T47D (cell line): ENCODE results near the gene C11orf98.
"Not testable (repeated sequence)": the region's sequence is repeated elsewhere in the genome, so short reads cannot be mapped to it uniquely, and the experiment has no call there.

Source experiments
- DNase-seq, 2 experiments: peaks; one replicate each; pipeline versions ENCODE4 v3.0.0 to v3.0.0-alpha.2; 2011 to 2012; ENCODE audit warnings: low read depth in 1 of 2, low spot score in 1 of 2
- JUND ChIP-seq: IDR thresholded peaks from 2 replicates; pipeline ENCODE4 v1.6.1; 2012; ENCODE audit warnings: low read depth
- in situ Hi-C: cut with HindIII; loops from 2 replicates; pipeline ENCODE4 v1.10.0; 2016; ENCODE audit warnings: low sequenced_read_pairs, low pct_unique_long_range_greater_than_20kb

Gene C11orf98

DNA sequence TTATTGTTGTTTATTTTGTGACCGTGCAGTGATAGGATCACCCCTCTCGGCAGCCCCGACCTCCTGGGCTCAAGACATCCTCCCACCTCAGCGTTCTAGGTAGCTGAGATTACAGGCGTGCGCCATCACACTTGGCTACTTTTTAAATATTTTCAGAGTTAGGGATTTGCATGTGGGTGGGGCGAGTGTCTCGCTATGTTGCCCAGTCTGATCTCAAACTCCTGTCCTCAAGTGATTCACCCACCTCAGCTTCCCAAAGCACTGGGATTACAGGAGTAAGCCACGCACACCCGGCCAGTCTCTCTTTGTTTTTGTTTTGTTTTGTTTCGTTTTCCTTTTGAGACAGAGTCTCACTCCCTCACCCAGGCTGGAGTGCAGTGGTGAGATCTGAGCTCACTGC lies 10.7 kb downstream of the C11orf98 start:
- TF ChIP-seq JUND: no peak
- in situ Hi-C loops: no loop called here
- DNase-seq: no peak

DNA sequence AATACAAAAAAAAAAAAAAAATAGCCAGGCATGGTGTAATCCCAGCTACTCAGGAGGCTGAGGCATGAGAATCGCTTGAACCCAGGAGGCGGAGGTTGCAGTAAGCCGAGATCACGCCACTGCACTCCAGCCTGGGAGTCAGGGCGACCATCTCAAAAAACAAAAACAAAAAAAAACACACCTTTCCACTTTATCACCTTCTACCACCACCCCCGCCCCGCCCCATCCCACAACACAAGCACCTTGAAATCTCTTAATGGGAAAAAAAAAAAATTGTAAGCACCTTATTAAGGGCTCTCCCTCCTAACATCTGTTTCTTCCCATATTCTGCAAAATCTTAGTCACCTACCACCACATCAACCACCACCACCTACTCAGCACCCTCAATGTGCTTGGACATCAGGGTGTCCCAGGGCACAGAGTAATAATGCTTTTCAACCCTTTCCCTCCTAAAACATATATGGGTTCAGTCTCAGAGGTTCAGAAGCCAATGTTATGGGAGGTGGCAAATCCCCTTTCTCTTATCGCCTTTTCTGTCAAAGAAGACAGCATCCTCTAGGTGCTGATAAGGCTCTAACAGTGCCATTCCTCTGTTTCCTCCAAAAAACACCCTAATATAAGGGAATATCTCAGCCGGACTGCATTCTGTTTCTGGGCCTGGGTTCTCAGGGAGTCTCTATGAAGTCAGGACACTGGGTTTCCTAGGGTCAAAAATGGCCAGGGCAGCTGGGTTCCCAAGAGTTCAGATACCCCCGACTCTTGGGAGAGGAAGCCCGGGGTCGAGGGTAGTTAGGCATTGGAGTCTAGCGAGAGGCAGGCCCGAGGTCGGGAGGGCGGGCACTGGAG lies 12.6 kb downstream of the C11orf98 start:
- in situ Hi-C loops: no loop called here
- no peak for TF ChIP-seq JUND
- no peak for DNase-seq

DNA sequence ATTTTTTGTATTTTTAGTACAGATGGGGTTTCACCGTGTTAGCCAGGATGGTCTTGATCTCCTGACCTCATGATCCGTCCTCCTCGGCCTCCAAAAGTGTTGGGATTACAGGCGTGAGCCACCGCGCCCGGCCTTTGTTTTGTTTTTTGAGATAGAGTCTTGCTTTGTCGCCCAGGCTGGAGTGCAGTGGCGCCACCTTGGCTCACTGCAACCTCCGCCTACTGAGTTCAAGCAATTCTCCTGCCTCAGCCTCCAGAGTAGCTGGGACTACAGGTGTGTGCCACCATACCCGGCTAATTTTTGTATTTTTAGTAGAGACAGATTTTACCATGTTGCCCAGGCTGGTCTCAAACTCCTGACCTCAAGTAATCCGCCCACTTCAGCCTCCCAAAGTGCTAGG lies 14.7 kb downstream of the C11orf98 start:
- in situ Hi-C loops: not testable (repeated sequence)

DNA sequence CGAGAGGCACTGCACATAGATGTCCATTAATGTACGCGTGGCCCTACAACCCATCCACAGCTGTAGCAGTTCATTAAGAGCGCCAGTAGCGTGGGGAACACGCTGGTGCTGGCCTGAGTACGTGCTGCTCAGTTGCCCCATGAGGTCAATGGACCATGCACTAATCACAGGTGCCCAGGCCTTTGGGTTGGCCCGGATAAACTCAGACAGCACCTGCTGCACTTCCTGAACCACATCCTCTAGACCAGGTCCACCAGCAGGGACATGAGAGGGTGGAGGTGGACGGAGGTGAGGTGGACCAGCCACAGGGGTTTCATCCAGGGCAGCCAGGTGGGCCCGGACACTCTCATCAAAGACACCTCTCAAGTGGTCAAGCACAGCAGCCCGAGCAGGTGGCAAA lies 15.5 kb downstream of the C11orf98 start:
- in situ Hi-C loops: no loop called here
- no peak for TF ChIP-seq JUND
- DNase-seq: no peak

More for the DNA sequence above, 14.7 kb downstream of the C11orf98 start:
- DNase-seq: not testable (repeated sequence)

DNA sequence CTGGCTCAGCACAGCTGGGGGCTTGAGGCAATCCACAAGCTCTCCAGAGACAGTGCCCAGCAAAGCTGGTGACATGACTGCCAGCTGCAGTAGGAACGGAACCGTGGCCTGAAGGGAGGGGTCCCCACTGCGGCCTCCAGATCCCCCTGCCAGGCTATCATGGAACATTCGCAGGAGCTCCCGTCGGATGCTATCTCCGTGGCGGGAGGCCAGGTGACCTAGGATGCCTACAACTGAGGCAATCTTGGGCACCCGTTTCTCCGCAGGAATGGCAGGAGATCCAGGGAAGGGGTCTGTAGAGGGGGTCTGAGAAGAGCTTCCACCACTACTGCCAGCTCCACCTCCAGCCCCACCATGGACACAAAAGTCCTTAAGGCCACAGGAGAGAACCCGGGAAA lies 16.0 kb downstream of the C11orf98 start:
- no peak for DNase-seq
- TF ChIP-seq JUND: no peak
- in situ Hi-C loops: no loop called here

DNA sequence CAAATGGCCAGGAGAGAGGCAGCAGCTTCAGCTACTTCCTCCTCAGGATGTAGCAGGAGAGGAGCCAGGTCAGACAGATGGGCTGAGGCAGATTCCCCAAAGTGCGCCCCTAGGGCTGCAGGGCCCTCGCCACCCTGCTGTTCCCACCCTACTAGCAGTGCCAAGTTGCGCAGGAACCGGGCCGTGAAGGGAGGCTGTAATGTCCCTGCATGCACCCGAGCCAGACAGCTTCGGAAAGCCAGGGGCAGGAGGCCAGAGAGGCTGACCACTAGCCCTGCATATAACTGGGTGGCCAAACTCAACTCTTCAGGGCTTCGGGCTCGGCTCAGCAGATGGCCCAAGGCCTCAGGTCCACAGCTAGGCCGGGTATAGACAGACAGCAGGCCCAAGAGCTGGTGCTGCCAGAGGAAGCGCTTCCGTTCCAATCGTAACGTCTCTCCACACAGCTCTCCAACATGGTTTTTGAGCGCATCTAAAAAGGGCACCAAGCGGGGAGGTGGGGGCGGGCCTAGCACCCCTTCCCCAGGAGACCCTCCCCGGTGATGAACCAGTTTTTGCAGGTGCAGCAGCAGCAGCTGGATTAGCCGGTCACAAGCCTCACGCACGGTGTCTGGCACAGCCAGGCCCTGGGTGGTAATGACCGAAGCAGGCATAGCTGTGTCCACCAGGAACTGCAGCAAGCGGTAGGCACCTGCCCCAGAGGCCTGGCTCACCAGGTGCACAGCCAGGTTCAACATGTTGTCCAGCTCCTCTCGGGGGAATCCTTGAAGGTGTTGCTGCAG lies 16.6 kb downstream of the C11orf98 start:
- no peak for DNase-seq
- no peak for TF ChIP-seq JUND
- in situ Hi-C loops: no loop called here

DNA sequence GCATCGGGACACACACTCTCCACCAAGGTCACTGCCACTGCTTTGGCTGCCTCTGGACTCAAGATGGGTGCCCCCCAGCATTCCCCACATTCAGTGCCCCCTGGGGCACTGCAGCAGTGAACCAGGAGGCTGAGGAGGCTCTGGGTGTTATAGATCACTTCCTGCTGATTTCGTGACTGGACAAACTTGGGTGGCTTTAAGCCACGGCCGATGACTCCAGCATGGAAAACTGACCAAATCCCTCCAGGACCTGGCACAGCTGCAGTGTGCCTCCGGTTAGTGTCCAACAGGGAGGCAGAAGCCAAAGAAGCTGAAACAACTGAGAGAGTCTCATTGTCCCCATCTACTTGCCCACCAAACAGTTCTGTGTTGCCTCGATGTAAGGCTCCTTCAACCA lies 17.4 kb downstream of the C11orf98 start:
- DNase-seq: no peak
- no peak for TF ChIP-seq JUND
- in situ Hi-C loops: no loop called here

DNA sequence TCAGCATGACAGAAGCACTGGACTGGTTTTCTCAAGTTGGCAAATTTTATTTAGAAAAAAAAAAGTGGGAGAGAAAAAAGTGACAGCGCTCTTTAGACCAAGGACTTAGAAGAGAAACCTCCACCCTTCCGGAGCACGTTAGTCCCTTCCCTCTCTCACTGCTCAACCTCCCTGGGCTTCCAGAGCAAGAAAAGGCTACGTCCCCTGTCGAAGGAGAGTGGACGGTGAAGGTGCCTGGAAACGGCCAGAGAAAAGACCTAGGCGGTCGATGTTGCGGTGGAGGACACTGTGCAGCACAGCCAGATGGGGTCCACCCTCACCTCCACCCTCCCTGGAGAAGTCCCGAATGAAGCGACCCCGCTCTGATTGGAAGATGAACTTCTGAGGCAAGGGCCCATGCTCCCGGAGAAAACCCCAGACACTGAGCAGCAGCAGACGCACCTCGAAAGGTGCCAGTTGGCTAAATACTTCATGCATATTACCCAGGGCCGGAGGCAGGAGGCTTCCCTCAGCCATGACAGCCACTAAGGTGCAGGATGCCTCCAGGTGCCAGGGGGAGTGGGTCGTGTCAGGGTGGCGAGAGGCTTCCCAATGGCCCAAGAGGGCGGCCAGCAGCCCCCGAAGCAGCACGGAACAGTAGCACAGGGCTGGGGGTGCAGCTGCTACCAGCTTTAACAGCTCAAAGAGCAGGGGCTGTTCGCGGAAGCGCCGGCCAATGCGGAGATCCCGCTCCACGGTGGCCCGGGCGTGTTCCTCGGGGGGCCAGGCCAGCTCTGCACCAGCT lies 18.0 kb downstream of the C11orf98 start:
- DNase-seq: no peak
- TF ChIP-seq JUND: no peak
- in situ Hi-C loops: no loop called here

DNA sequence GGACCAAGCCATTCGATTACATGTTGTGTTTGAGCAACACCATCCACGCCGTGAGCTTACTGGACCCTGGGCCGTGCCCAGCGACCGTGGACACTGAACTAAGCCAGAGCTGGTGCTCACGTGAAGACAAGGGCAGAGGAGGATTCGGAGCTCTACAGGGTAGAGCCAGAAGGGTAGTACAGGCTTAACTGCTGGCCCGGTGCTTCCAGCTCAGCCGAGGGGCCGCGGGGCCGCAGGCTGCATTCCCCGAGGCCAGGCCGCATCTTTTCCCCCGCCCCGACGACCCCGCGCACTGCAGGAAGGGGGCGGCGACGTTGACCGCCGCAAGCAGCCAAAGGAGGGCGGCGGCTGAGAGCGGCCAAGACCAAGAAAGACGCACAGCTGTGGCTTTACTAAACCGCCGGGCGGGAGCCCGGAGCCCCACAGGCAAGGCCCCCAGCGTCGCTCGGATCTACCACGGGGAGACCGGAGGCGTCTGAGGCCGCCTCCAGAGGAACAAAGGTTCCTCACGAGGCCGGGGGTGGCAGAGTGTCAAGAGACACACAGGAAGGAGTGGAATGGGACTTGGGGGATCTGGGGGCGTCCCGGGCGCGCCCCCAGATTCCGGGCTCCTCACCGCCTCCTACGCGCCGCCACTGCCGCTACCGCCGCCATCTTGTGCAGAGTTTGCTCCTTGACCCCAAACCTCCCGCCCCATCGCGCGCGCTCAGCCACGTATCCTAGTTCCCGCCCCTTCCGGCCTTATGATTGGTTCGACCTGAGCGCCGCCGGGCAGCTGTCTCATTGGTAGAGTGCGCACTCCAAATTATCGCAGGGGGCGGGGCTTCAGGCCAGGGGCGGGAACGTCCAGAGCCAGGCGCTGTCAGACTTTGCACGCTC lies 18.8 kb downstream of the C11orf98 start, which contains the start of gene GANAB:
Gene GANAB (minus strand): TSS at position 668 of the 879 bp plus-strand sequence. CDS start 14 bp downstream, at position 654.
- in situ Hi-C loops: no loop called here
- peak; percentile 99 to 100 for DNase-seq
- no peak for TF ChIP-seq JUND

DNA sequence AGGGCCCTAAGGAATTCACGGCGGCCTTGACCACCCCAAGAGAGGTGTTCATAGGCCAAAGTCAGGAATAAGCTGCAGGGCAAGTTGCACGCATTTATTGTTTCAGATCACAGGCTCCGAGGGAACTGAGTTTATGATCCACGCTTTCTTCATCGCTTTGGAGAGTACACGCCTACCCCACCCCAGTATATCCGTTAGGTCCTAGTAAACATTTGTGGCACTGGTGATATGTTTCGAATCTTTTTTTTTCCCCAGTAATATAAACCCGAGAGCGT lies 19.4 kb downstream of the C11orf98 start:
- no peak for TF ChIP-seq JUND
- DNase-seq: no peak
- in situ Hi-C loops: no loop called here

DNA sequence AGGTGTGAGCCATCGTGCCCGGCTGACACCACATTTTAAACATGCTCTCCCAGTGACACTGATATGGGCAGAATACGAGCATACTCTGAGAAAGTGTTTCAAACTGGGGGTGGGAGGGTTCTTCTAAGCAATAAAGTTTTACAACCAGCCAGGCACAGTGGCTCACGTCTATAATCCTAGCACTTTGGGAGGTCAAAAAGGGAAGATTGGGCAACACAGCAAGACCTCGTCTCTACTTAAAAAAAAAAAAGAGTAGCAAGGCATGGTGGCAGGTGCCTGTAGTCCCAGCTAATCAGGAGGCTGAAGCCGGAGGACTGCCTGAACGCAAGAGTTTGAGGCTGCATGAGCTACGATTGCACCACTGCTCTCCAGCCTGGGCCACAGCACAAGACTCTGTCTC lies 20.8 kb downstream of the C11orf98 start:
- no peak for DNase-seq
- in situ Hi-C loops: no loop called here
- TF ChIP-seq JUND: no peak

DNA sequence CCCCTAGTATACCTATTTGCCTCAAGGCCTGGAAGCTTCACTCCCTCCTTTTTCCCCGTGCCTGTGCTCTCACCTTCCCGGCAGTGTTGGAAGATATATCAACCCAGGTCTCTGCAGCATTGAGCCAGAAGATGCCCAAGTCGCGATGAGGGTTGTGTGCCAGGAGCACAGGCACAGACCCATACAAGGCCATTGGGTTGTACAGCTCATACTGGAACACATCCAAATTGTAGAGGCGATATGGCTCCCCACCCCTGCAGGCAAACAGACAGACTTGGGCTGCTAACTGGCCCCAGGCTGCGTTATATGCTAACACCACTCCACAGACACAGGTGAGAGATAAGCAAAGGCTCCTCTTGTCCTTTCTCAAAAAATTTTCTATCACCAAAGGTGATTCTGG lies 32.5 kb downstream of the C11orf98 start:
- TF ChIP-seq JUND: no peak
- in situ Hi-C loops: no loop called here
- no peak for DNase-seq
